ENCODE results near the gene MMP24.

GRCh38 chr20:35270021-35270902, 43.8 kb downstream of the MMP24 start:
- TF ChIP-seq CTCF (conservative IDR thresholded peaks at IDR 0.05; ENCODE audit: low read depth, low read length) (no peak), EZH2 (IDR thresholded peaks at IDR 0.05; ENCODE audit: low read length, unreplicated experiment) (no peak), EZH2phosphoT487 (IDR thresholded peaks at IDR 0.05; ENCODE audit: borderline replicate concordance, low read length) (no peak)

All from PC-3 (cell line).